HCT116 (cell line): ENCODE data around the gene PPM1A. TPM values are rescaled to one million over a fixed set of nuclear protein-coding genes. Genes with fewer than 3 reads are reported as not detected.

Experiments used
- ATAC-seq: fragments of 200-7000 bp; cut with Tn5 transposase; 2 replicates; pipeline ENCODE4 v1.9.1; 2020; ENCODE audit warnings: mild to moderate bottlenecking, moderate library complexity
- BruUV-seq: library from RNA; stranded (reverse); fragments of 400-500 nt; replicated peaks from 2 replicates; lab custom pipeline; 2021; lab: Mats Ljungman, UMichigan
- CTCF ChIA-PET: fragments of 300-600 bp; sonication (Branson Sonifier 250); formaldehyde crosslinking; loops from one replicate; lab custom pipeline; 2021; ENCODE audit warnings: antibody characterized with exemption; lab: Charles Lee
- POLR2A ChIA-PET: fragments of 300-600, 350-600 bp; sonication (Branson Sonifier 250); formaldehyde crosslinking; loops from one replicate; lab custom pipeline; 2021; ENCODE audit warnings: antibody characterized with exemption; lab: Charles Lee
- RAD21 ChIA-PET, 2 experiments: fragments of 300-600 bp; sonication (Branson Sonifier 250); formaldehyde crosslinking; loops; one replicate each; lab custom pipeline; 2023; ENCODE audit warnings: low total read pairs in 2 of 2; ENCODE audit not compliant: uncharacterized antibody in 2 of 2, unreplicated experiment in 2 of 2, low non-redundant PET in 1 of 2; lab: Charles Lee
- DNase-seq: peaks from one replicate; pipeline ENCODE4 v3.0.0-alpha.2; 2010; ENCODE audit warnings: low read depth, low spot score
- H2AFZ ChIP-seq: fragments of 200-600 bp; shearing (Covaris generic), sonication (generic); 2 replicates; pipeline ENCODE4 v1.6.1; 2017; ENCODE audit warnings: low read depth, mixed run types, mixed read lengths, antibody characterized with exemption, low read length; ENCODE audit not compliant: poor library complexity, severe bottlenecking
- H3K27ac ChIP-seq: 2 replicates; pipeline ENCODE4 v1.5.1; 2012; ENCODE audit warnings: low read depth, low read length
- H3K27me3 ChIP-seq: fragments of 200-600 bp; sonication (generic); 2 replicates; pipeline ENCODE4 v1.6.1; 2016; ENCODE audit warnings: mixed run types, low read length, mixed read lengths; ENCODE audit not compliant: insufficient read depth
- H3K36me3 ChIP-seq, 2 experiments: fragments of 200-500 bp in 1 of 2; fragments of 200-600 bp in 1 of 2; sonication (Bioruptor generic) in 1 of 2; sonication (generic) in 1 of 2; 2 replicates each; pipeline versions ENCODE4 v1.5.1 to v1.6.1; 2014 to 2016; ENCODE audit warnings: low read length in 2 of 2, inconsistent platforms in 1 of 2, mixed read lengths in 1 of 2, mixed run types in 1 of 2; ENCODE audit not compliant: insufficient read depth in 2 of 2, control insufficient read depth in 1 of 2
- H3K4me1 ChIP-seq, 2 experiments: fragments of 200-600 bp in 1 of 2; sonication (generic) in 1 of 2; 2 replicates each; pipeline versions ENCODE4 v1.5.1 to v1.6.1; 2012 to 2017; ENCODE audit warnings: low read length in 2 of 2, inconsistent platforms in 1 of 2, mild to moderate bottlenecking in 1 of 2, mixed read lengths in 1 of 2, mixed run types in 1 of 2, moderate library complexity in 1 of 2; ENCODE audit not compliant: insufficient read depth in 2 of 2, control insufficient read depth in 1 of 2
- H3K4me2 ChIP-seq: fragments of 200-600 bp; sonication (generic); 2 replicates; pipeline ENCODE4 v1.6.1; 2017; ENCODE audit warnings: mixed run types, low read length, mixed read lengths
- H3K4me3 ChIP-seq, 2 experiments: fragments of 200-600 bp in 1 of 2; sonication (generic) in 1 of 2; replicated peaks in 1 of 2; 2 replicates each; pipeline ENCODE4 v1.5.1; 2011 to 2016; ENCODE audit warnings: low read length in 2 of 2, control low read depth in 1 of 2, low read depth in 1 of 2, mild to moderate bottlenecking in 1 of 2, mixed read lengths in 1 of 2, mixed run types in 1 of 2
- H3K79me2 ChIP-seq: fragments of 200-600 bp; sonication (generic); 2 replicates; pipeline ENCODE4 v1.6.1; 2017; ENCODE audit warnings: mild to moderate bottlenecking, mixed run types, low read length, moderate library complexity, mixed read lengths; ENCODE audit not compliant: insufficient read depth
- H3K9ac ChIP-seq: fragments of 200-600 bp; sonication (generic); 2 replicates; pipeline ENCODE4 v1.6.1; 2016; ENCODE audit warnings: low read length, mixed read lengths
- H3K9me2 ChIP-seq: fragments of 200-600 bp; sonication (generic), shearing (Covaris generic); 2 replicates; pipeline ENCODE4 v1.6.1; 2017; ENCODE audit warnings: mixed run types, mild to moderate bottlenecking, moderate library complexity; ENCODE audit not compliant: insufficient read depth
- H3K9me3 ChIP-seq, 2 experiments: fragments of 200-500 bp in 1 of 2; fragments of 200-600 bp in 1 of 2; sonication (Bioruptor generic) in 1 of 2; sonication (generic) in 1 of 2; 2 replicates each; pipeline ENCODE4 v1.6.1; 2014 to 2017; ENCODE audit warnings: low read length in 2 of 2, mixed read lengths in 2 of 2, inconsistent platforms in 1 of 2, low read depth in 1 of 2, mild to moderate bottlenecking in 1 of 2, mixed run types in 1 of 2, moderate library complexity in 1 of 2; ENCODE audit not compliant: control insufficient read depth in 1 of 2, insufficient read depth in 1 of 2
- H4K20me1 ChIP-seq: fragments of 200-600 bp; sonication (generic), shearing (Covaris generic); 2 replicates; pipeline ENCODE4 v1.6.1; 2017; ENCODE audit warnings: mixed run types, mild to moderate bottlenecking, moderate library complexity; ENCODE audit not compliant: insufficient read depth
- CEBPB ChIP-seq: IDR thresholded peaks from 2 replicates; pipeline ENCODE4 v1.6.1; 2012; ENCODE audit warnings: low read depth
- EZH2 ChIP-seq: fragments of 200-600 bp; sonication (generic); IDR thresholded peaks from 2 replicates; pipeline ENCODE4 v1.6.1; 2017; ENCODE audit warnings: antibody characterized with exemption, mixed run types
- RAD21 ChIP-seq: IDR thresholded peaks from 2 replicates; pipeline ENCODE4 v1.6.1; 2012; ENCODE audit warnings: low read depth, mild to moderate bottlenecking
- SIN3A ChIP-seq: IDR thresholded peaks from 2 replicates; pipeline ENCODE4 v1.6.1; 2012; ENCODE audit warnings: low read depth
- TCF7L2 ChIP-seq: IDR thresholded peaks from 2 replicates; pipeline ENCODE4 v1.7.0; 2011; ENCODE audit warnings: borderline replicate concordance, inconsistent platforms; ENCODE audit not compliant: insufficient read depth, insufficient read length; ENCODE audit errors: extremely low read depth
- ZNF274 ChIP-seq: fragments of 200-500 bp; sonication (Bioruptor generic); IDR thresholded peaks from 2 replicates; pipeline ENCODE4 v1.6.1; 2014; ENCODE audit warnings: mild to moderate bottlenecking, low read depth, low read length, inconsistent platforms
- intact Hi-C: fragments of 100-400 bp; cut with micrococcal nuclease; formaldehyde crosslinking; loops from 2 replicates; pipeline ENCODE4 v1.10.0; 2022
- total RNA-seq: library from RNA; stranded (reverse); gene quantifications from one replicate; pipeline ENCODE4 v1.2.1, GENCODE V29; 2021; ENCODE audit not compliant: unreplicated experiment
- TF ChIP-seq, protein P1 (sequence below): IDR thresholded peaks from 2 replicates; pipeline ENCODE4 v1.6.1; 2012
- TF ChIP-seq, protein P2 (sequence below): IDR thresholded peaks from 2 replicates; pipeline ENCODE4 v1.6.1; 2012
- TF ChIP-seq, protein P3 (sequence below): IDR thresholded peaks from 2 replicates; pipeline ENCODE4 v1.6.1; 2011; ENCODE audit warnings: mild to moderate bottlenecking, low read length, moderate library complexity; ENCODE audit not compliant: insufficient replicate concordance; ENCODE audit errors: extremely low read depth
- TF ChIP-seq, protein P4 (sequence below), 3 experiments: fragments of 200-600 bp in 1 of 3; sonication (generic) in 1 of 3; IDR thresholded peaks in 2 of 3; conservative IDR thresholded peaks in 1 of 3; 2 replicates each; pipeline ENCODE4 v1.5.1; 2012 to 2017; ENCODE audit warnings: low read depth in 2 of 3, low read length in 2 of 3, antibody characterized with exemption in 1 of 3, borderline replicate concordance in 1 of 3, control low read depth in 1 of 3, mild to moderate bottlenecking in 1 of 3, mixed read lengths in 1 of 3, mixed run types in 1 of 3, moderate library complexity in 1 of 3; ENCODE audit not compliant: insufficient read depth in 1 of 3

Gene PPM1A
- total RNA-seq, 1 experiment from 2014 or later: 32.8 TPM

DNA sequence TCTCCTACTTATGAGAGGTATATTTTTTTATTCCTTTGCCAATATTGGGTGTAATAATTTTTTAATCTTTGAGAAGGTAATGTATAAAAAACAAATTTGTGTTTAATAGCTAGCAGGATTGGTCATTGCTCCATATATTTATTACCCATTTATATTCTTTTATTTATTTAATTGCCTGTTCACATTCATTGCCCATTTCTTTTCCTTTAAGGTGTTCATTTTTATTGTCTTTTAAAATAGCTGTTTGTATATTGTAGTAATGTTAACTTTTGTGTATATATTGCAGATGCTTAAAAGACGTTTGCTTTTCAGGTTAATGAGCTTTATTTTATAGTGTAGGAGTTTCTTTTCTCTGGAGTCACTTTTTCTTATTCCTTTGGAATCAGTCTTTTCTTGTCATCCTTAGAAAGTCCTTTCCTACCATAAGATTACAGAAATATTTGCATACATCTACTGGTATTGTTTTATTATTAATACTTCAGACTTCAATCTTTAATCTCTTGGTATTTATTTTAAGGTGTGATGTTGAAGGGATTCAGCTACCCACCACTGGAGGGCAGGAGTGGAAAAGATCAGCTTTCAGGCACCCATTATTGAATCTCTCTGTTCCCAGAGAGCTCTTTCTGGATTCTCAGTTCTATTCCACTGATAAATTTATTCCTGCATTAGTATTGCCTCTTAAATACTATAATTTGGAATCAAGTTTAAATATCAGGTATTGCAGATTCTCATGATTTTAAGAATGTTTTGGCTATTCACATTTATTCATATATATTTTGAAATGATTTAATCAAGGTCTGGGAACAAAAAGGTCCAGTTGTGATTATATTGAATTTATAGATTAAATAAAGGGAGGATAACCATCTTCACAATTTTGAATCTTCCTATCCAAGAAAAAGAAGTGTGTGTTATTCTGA, 17.3 kb downstream of the PPM1A start:
- no peaks in the 10 kb centered on the region for H3K36me3 ChIP-seq
- peak; percentile 67 for ATAC-seq
- no peaks in the 10 kb centered on the region for H3K9me2 ChIP-seq
- H4K20me1 ChIP-seq: peaks cover 3% of the 10 kb centered on the region; the same call in 1 of the 2 replicates
- no peak overlapping the region for H3K4me3 ChIP-seq
- BruUV-seq: no TSS peak
- H3K27ac ChIP-seq: no peak overlapping the region
- RAD21 ChIA-PET: interaction anchor here in 1 of 2 experiments (1.3 kb wide), 2 partner anchors 83 to 296 kb away, joined by 3 read pairs; no protein-coding TSS in a partner anchor
- H2AFZ ChIP-seq: no peak overlapping the region
- H3K4me2 ChIP-seq: no peak overlapping the region
- POLR2A ChIA-PET: interaction anchor here (1.2 kb wide), 1 partner anchor 9 kb away, joined by 4 read pairs; no protein-coding TSS in a partner anchor
- H3K79me2 ChIP-seq: peaks cover 72% of the 10 kb centered on the region
- H3K4me1 ChIP-seq: no peaks in the 10 kb centered on the region
- peak; percentile 27 for DNase-seq
- TF ChIP-seq, protein P1, sequence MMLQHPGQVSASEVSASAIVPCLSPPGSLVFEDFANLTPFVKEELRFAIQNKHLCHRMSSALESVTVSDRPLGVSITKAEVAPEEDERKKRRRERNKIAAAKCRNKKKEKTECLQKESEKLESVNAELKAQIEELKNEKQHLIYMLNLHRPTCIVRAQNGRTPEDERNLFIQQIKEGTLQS: no peak
- TF ChIP-seq, protein P2, sequence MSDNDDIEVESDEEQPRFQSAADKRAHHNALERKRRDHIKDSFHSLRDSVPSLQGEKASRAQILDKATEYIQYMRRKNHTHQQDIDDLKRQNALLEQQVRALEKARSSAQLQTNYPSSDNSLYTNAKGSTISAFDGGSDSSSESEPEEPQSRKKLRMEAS: no peak
- no peak for TF ChIP-seq ZNF274
- no peak for TF ChIP-seq CEBPB
- no peak for TF ChIP-seq SIN3A
- TF ChIP-seq, protein P3, sequence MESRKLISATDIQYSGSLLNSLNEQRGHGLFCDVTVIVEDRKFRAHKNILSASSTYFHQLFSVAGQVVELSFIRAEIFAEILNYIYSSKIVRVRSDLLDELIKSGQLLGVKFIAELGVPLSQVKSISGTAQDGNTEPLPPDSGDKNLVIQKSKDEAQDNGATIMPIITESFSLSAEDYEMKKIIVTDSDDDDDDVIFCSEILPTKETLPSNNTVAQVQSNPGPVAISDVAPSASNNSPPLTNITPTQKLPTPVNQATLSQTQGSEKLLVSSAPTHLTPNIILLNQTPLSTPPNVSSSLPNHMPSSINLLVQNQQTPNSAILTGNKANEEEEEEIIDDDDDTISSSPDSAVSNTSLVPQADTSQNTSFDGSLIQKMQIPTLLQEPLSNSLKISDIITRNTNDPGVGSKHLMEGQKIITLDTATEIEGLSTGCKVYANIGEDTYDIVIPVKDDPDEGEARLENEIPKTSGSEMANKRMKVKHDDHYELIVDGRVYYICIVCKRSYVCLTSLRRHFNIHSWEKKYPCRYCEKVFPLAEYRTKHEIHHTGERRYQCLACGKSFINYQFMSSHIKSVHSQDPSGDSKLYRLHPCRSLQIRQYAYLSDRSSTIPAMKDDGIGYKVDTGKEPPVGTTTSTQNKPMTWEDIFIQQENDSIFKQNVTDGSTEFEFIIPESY: no peak
- TF ChIP-seq, protein P4, sequence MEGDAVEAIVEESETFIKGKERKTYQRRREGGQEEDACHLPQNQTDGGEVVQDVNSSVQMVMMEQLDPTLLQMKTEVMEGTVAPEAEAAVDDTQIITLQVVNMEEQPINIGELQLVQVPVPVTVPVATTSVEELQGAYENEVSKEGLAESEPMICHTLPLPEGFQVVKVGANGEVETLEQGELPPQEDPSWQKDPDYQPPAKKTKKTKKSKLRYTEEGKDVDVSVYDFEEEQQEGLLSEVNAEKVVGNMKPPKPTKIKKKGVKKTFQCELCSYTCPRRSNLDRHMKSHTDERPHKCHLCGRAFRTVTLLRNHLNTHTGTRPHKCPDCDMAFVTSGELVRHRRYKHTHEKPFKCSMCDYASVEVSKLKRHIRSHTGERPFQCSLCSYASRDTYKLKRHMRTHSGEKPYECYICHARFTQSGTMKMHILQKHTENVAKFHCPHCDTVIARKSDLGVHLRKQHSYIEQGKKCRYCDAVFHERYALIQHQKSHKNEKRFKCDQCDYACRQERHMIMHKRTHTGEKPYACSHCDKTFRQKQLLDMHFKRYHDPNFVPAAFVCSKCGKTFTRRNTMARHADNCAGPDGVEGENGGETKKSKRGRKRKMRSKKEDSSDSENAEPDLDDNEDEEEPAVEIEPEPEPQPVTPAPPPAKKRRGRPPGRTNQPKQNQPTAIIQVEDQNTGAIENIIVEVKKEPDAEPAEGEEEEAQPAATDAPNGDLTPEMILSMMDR (IDR thresholded peaks at IDR 0.05 in 2 of 3, conservative IDR thresholded peaks at IDR 0.05 in 1 of 3; ENCODE audit: borderline replicate concordance in 1 of 3, insufficient read depth in 1 of 3, low read depth in 2 of 3, low read length in 2 of 3): peak; percentile 27 to 75 (median 66); a peak in 5 of 6 replicates
- TF ChIP-seq RAD21: peak; percentile 49
- TF ChIP-seq EZH2: no peak
- TF ChIP-seq TCF7L2: no peak
- CTCF ChIA-PET: interaction anchor here (0.7 to 2.0 kb wide), 22 partner anchors 9 to 369 kb away, joined by 3 to 20 read pairs (median 5); partner anchors contain the start of genes DHRS7 and PPM1A
- no peaks in the 10 kb centered on the region for H3K27me3 ChIP-seq
- H3K9ac ChIP-seq: no peak overlapping the region
- intact Hi-C loops: loop anchor here (5.0 kb wide), 2 partner anchors 66 to 296 kb away; no protein-coding TSS in a partner anchor
- no peaks in the 10 kb centered on the region for H3K9me3 ChIP-seq
